ENCODE data around the gene HRCT1. TPM values are rescaled to one million over a fixed set of nuclear protein-coding genes. Genes with fewer than 3 reads are reported as not detected.

Gene HRCT1
- total RNA-seq, 4 donors from 2014 or later: 0.81 to 11.8 (median 3.3) TPM

- Histone ChIP-seq H3K27me3 (no peaks in the 10 kb centered on the region), H3K4me1 (peaks cover 31 to 46% of the 10 kb centered on the region in 2 donors), H3K36me3 (no peaks in the 10 kb centered on the region), H3K9me3 (no peaks in the 10 kb centered on the region), H3K27ac (no peak overlapping the region), H3K4me3 (replicated peaks in 1 of 3) (no peak overlapping the region)
- WGBS, 2 donors: 96 to 97% methylated on average over 4 of the region's 4 CpGs
- no peak for DNase-seq
- intact Hi-C loops (cut with DNase I): no loop called here
- TF ChIP-seq, protein P1, sequence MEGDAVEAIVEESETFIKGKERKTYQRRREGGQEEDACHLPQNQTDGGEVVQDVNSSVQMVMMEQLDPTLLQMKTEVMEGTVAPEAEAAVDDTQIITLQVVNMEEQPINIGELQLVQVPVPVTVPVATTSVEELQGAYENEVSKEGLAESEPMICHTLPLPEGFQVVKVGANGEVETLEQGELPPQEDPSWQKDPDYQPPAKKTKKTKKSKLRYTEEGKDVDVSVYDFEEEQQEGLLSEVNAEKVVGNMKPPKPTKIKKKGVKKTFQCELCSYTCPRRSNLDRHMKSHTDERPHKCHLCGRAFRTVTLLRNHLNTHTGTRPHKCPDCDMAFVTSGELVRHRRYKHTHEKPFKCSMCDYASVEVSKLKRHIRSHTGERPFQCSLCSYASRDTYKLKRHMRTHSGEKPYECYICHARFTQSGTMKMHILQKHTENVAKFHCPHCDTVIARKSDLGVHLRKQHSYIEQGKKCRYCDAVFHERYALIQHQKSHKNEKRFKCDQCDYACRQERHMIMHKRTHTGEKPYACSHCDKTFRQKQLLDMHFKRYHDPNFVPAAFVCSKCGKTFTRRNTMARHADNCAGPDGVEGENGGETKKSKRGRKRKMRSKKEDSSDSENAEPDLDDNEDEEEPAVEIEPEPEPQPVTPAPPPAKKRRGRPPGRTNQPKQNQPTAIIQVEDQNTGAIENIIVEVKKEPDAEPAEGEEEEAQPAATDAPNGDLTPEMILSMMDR (IDR thresholded peaks at IDR 0.05): no peak
- TF ChIP-seq POLR2A (IDR thresholded peaks at IDR 0.05): no peak
Observed at GRCh38 chr9:35935261-35935660, 29.3 kb downstream of the HRCT1 start.

GRCh38 chr9:35935755-35936509 is 29.9 kb downstream of the HRCT1 start:
- peak overlapping the region in 1 of 3 donors; percentile 32 for H3K27ac ChIP-seq
- no peak for DNase-seq
- 65 to 77% methylated on average over 7 of the region's 7 CpGs for WGBS, 2 donors
- H3K27me3 ChIP-seq: no peaks in the 10 kb centered on the region
- H3K36me3 ChIP-seq: no peaks in the 10 kb centered on the region
- no peaks in the 10 kb centered on the region for H3K9me3 ChIP-seq
- TF ChIP-seq, protein P1 (IDR thresholded peaks at IDR 0.05): no peak
- no peak for TF ChIP-seq POLR2A (IDR thresholded peaks at IDR 0.05)
- H3K4me1 ChIP-seq: peaks cover 31 to 50% of the 10 kb centered on the region in 2 donors
- H3K4me3 ChIP-seq (replicated peaks in 1 of 3): no peak overlapping the region
- intact Hi-C loops (cut with DNase I): no loop called here

- Histone ChIP-seq H3K9me3 (no peaks in the 10 kb centered on the region), H3K27me3 (no peaks in the 10 kb centered on the region), H3K4me3 (replicated peaks in 1 of 3) (no peak overlapping the region), H3K4me1 (peaks cover 31 to 52% of the 10 kb centered on the region in 2 donors), H3K27ac (no peak overlapping the region), H3K36me3 (no peaks in the 10 kb centered on the region)
- TF ChIP-seq, protein P1 (IDR thresholded peaks at IDR 0.05): no peak
- no peak for TF ChIP-seq POLR2A (IDR thresholded peaks at IDR 0.05)
- WGBS, 2 donors: 90 to 96% methylated on average over 2 of the region's 2 CpGs
- DNase-seq: no peak
- intact Hi-C loops (cut with DNase I): no loop called here
Observed at GRCh38 chr9:35937227-35937626, 31.2 kb downstream of the HRCT1 start.

GRCh38 chr9:35938474-35939356 is 32.7 kb downstream of the HRCT1 start:
- TF ChIP-seq, protein P1 (IDR thresholded peaks at IDR 0.05): no peak
- TF ChIP-seq POLR2A (IDR thresholded peaks at IDR 0.05): no peak
- H3K4me1 ChIP-seq: peaks cover 35 to 58% of the 10 kb centered on the region in 2 donors
- intact Hi-C loops (cut with DNase I): no loop called here
- H3K36me3 ChIP-seq: no peaks in the 10 kb centered on the region
- no peaks in the 10 kb centered on the region for H3K27me3 ChIP-seq
- H3K27ac ChIP-seq: peak overlapping the region in 2 of 3 donors; percentile 55 to 57
- no peak for DNase-seq
- H3K9me3 ChIP-seq: no peaks in the 10 kb centered on the region
- H3K4me3 ChIP-seq (replicated peaks in 1 of 3): no peak overlapping the region
- 71 to 77% methylated on average over 10 of the region's 10 CpGs for WGBS, 2 donors

All from thyroid gland (tissue), 4 donors.